HL-60 (cell line): Measurements from ENCODE around the gene C20orf202.

Experiments
- CTCF ChIP-seq: IDR thresholded peaks from one replicate; pipeline ENCODE4 v1.5.1; 2011; ENCODE audit warnings: low read length, control low read depth, inconsistent platforms; ENCODE audit not compliant: insufficient read depth
- GABPA ChIP-seq: IDR thresholded peaks from 2 replicates; pipeline ENCODE4 v1.6.1; 2012; ENCODE audit warnings: low read depth
- POLR2AphosphoS5 ChIP-seq: IDR thresholded peaks from 2 replicates; pipeline ENCODE4 v1.6.1; 2012; ENCODE audit warnings: low read depth
- SPI1 ChIP-seq: IDR thresholded peaks from 2 replicates; pipeline ENCODE4 v1.6.1; 2012; ENCODE audit warnings: low read depth, mild to moderate bottlenecking, borderline replicate concordance
- TF ChIP-seq, protein P1 (sequence below): IDR thresholded peaks from 2 replicates; pipeline ENCODE4 v1.6.1; 2012; ENCODE audit warnings: low read depth; ENCODE audit not compliant: insufficient replicate concordance

- TF ChIP-seq CTCF, result no peak
- TF ChIP-seq POLR2AphosphoS5, result no peak
- TF ChIP-seq, protein P1, sequence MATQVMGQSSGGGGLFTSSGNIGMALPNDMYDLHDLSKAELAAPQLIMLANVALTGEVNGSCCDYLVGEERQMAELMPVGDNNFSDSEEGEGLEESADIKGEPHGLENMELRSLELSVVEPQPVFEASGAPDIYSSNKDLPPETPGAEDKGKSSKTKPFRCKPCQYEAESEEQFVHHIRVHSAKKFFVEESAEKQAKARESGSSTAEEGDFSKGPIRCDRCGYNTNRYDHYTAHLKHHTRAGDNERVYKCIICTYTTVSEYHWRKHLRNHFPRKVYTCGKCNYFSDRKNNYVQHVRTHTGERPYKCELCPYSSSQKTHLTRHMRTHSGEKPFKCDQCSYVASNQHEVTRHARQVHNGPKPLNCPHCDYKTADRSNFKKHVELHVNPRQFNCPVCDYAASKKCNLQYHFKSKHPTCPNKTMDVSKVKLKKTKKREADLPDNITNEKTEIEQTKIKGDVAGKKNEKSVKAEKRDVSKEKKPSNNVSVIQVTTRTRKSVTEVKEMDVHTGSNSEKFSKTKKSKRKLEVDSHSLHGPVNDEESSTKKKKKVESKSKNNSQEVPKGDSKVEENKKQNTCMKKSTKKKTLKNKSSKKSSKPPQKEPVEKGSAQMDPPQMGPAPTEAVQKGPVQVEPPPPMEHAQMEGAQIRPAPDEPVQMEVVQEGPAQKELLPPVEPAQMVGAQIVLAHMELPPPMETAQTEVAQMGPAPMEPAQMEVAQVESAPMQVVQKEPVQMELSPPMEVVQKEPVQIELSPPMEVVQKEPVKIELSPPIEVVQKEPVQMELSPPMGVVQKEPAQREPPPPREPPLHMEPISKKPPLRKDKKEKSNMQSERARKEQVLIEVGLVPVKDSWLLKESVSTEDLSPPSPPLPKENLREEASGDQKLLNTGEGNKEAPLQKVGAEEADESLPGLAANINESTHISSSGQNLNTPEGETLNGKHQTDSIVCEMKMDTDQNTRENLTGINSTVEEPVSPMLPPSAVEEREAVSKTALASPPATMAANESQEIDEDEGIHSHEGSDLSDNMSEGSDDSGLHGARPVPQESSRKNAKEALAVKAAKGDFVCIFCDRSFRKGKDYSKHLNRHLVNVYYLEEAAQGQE, result no peak
- no peak for TF ChIP-seq GABPA
- TF ChIP-seq SPI1, result no peak
Measured at GRCh38 chr20:1199964-1200363, 3.3 kb upstream of the C20orf202 start.
